Gastroesophageal sphincter (tissue), 3 donors: ENCODE measurements around the gene GUSB.

Source experiments
- POLR2AphosphoS5 ChIP-seq: sonication (generic); formaldehyde crosslinking; IDR thresholded peaks from one replicate; pipeline ENCODE4 v1.6.1; 2017; ENCODE audit warnings: antibody characterized with exemption
- TF ChIP-seq, protein P1 (sequence below), 4 experiments: fragments of 200-600 bp in 2 of 4; fragments of 450-650 bp in 2 of 4; sonication (generic) in 1 of 4; IDR thresholded peaks; one replicate each; pipeline ENCODE4 v1.5.1; 2017 to 2019; ENCODE audit warnings: antibody characterized with exemption in 4 of 4, mild to moderate bottlenecking in 2 of 4, moderate library complexity in 2 of 4

GRCh38 chr7:65915921-65916657 is 65.9 kb downstream of the GUSB start:
- no peak for TF ChIP-seq POLR2AphosphoS5
- TF ChIP-seq, protein P1, sequence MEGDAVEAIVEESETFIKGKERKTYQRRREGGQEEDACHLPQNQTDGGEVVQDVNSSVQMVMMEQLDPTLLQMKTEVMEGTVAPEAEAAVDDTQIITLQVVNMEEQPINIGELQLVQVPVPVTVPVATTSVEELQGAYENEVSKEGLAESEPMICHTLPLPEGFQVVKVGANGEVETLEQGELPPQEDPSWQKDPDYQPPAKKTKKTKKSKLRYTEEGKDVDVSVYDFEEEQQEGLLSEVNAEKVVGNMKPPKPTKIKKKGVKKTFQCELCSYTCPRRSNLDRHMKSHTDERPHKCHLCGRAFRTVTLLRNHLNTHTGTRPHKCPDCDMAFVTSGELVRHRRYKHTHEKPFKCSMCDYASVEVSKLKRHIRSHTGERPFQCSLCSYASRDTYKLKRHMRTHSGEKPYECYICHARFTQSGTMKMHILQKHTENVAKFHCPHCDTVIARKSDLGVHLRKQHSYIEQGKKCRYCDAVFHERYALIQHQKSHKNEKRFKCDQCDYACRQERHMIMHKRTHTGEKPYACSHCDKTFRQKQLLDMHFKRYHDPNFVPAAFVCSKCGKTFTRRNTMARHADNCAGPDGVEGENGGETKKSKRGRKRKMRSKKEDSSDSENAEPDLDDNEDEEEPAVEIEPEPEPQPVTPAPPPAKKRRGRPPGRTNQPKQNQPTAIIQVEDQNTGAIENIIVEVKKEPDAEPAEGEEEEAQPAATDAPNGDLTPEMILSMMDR (IDR thresholded peaks at IDR 0.05): no peak
